GM23338 (cell line): ENCODE data around the gene RNF31. TPM values are rescaled to one million over a fixed set of nuclear protein-coding genes. Genes with fewer than 3 reads are reported as not detected.

Experiments used
- ATAC-seq: fragments of 200-7000 bp; cut with Tn5 transposase; 3 replicates; pipeline ENCODE4 v1.9.1; 2020
- DNase-seq: peaks from one replicate; pipeline ENCODE4 v3.0.0-alpha.2; 2015; ENCODE audit warnings: low spot score
- H2AFZ ChIP-seq: fragments of 200-600 bp; sonication (generic); 2 replicates; pipeline ENCODE4 v1.8.0; 2016; ENCODE audit warnings: antibody characterized with exemption, mild to moderate bottlenecking, moderate library complexity
- H3F3A ChIP-seq: fragments of 200-600 bp; sonication (generic); replicated peaks from 2 replicates; pipeline ENCODE4 v1.8.0; 2017; ENCODE audit warnings: antibody characterized with exemption, mixed run types, low read depth
- H3K27ac ChIP-seq: fragments of 200-600 bp; sonication (generic); 2 replicates; pipeline ENCODE4 v1.6.1; 2016; ENCODE audit warnings: low read depth
- H3K27me3 ChIP-seq: fragments of 200-600 bp; sonication (generic); 2 replicates; pipeline ENCODE4 v1.8.0; 2016; ENCODE audit warnings: mild to moderate bottlenecking, mixed run types, moderate library complexity; ENCODE audit not compliant: insufficient read depth
- H3K36me3 ChIP-seq: fragments of 200-600 bp; sonication (generic); 2 replicates; pipeline ENCODE4 v1.8.0; 2016; ENCODE audit warnings: mild to moderate bottlenecking; ENCODE audit not compliant: insufficient read depth
- H3K4me1 ChIP-seq: fragments of 200-600 bp; sonication (generic); 2 replicates; pipeline ENCODE4 v1.8.0; 2016; ENCODE audit warnings: mild to moderate bottlenecking, moderate library complexity; ENCODE audit not compliant: insufficient read depth
- H3K4me2 ChIP-seq: fragments of 200-600 bp; sonication (generic); 2 replicates; pipeline ENCODE4 v1.7.1; 2017; ENCODE audit warnings: mixed run types
- H3K4me3 ChIP-seq: fragments of 200-600 bp; sonication (generic); 2 replicates; pipeline ENCODE4 v1.6.1; 2016; ENCODE audit warnings: mixed run types
- H3K79me2 ChIP-seq: fragments of 200-600 bp; sonication (generic); replicated peaks from 2 replicates; pipeline ENCODE4 v1.8.0; 2017; ENCODE audit warnings: mild to moderate bottlenecking; ENCODE audit not compliant: insufficient read depth
- H3K9me2 ChIP-seq: fragments of 200-600 bp; sonication (generic); 2 replicates; pipeline ENCODE4 v1.8.0; 2017; ENCODE audit not compliant: insufficient read depth
- H4K20me1 ChIP-seq: fragments of 200-600 bp; sonication (generic); replicated peaks from 2 replicates; pipeline ENCODE4 v1.8.0; 2017; ENCODE audit warnings: mild to moderate bottlenecking; ENCODE audit not compliant: insufficient read depth
- H3K27ac Mint-ChIP-seq: 2 replicates; pipeline ENCODE4 v1.8.0; 2020; ENCODE audit warnings: inconsistent platforms, mild to moderate bottlenecking, moderate library complexity, mixed read lengths
- H3K27me3 Mint-ChIP-seq: 3 replicates; pipeline ENCODE4 v1.8.0; 2022; ENCODE audit warnings: low read depth, mild to moderate bottlenecking, moderate library complexity, mixed read lengths, inconsistent platforms; ENCODE audit not compliant: insufficient read depth, poor library complexity
- H3K36me3 Mint-ChIP-seq: 3 replicates; pipeline ENCODE4 v1.8.0; 2021; ENCODE audit warnings: low read depth, mild to moderate bottlenecking, inconsistent platforms, moderate library complexity, mixed read lengths
- H3K4me1 Mint-ChIP-seq: 3 replicates; pipeline ENCODE4 v1.8.0; 2020; ENCODE audit warnings: mild to moderate bottlenecking, inconsistent platforms, mixed read lengths
- H3K4me3 Mint-ChIP-seq: 3 replicates; pipeline ENCODE4 v1.8.0; 2021; ENCODE audit warnings: moderate library complexity, mild to moderate bottlenecking, inconsistent platforms, mixed read lengths
- H3K9me3 Mint-ChIP-seq: 3 replicates; pipeline ENCODE4 v1.8.0; 2020; ENCODE audit warnings: moderate library complexity, mild to moderate bottlenecking, inconsistent platforms, mixed read lengths
- CREB1 ChIP-seq: fragments of 250-450 bp; sonication (Bioruptor Pico); IDR thresholded peaks from 2 replicates; pipeline ENCODE4 v1.5.0; 2020; ENCODE audit warnings: low read depth, mild to moderate bottlenecking, moderate library complexity
- CTCF ChIP-seq, 2 experiments: fragments of 200-600 bp in 1 of 2; sonication (generic) in 1 of 2; conservative IDR thresholded peaks; 2 replicates each; pipeline versions ENCODE4 v1.5.1 to v1.6.1; 2016 to 2017; ENCODE audit warnings: antibody characterized with exemption in 2 of 2, low read depth in 2 of 2, mild to moderate bottlenecking in 2 of 2, moderate library complexity in 1 of 2
- ETS1 ChIP-seq: IDR thresholded peaks from 2 replicates; pipeline ENCODE4 v1.6.1; 2016; ENCODE audit warnings: antibody characterized with exemption
- JUNB ChIP-seq: IDR thresholded peaks from one replicate; pipeline ENCODE4 v1.6.1; 2016; ENCODE audit warnings: antibody characterized with exemption; ENCODE audit not compliant: unreplicated experiment
- NANOG ChIP-seq: IDR thresholded peaks from 2 replicates; pipeline ENCODE4 v1.6.1; 2016; ENCODE audit warnings: antibody characterized with exemption, borderline replicate concordance
- POLR2AphosphoS5 ChIP-seq: IDR thresholded peaks from 2 replicates; pipeline ENCODE4 v1.6.1; 2016; ENCODE audit warnings: antibody characterized with exemption, low read depth
- REST ChIP-seq: IDR thresholded peaks from one replicate; pipeline ENCODE4 v1.6.1; 2018; ENCODE audit warnings: antibody characterized with exemption; ENCODE audit not compliant: unreplicated experiment
- STAT1 ChIP-seq: IDR thresholded peaks from one replicate; pipeline ENCODE4 v1.6.1; 2016; ENCODE audit warnings: antibody characterized with exemption; ENCODE audit not compliant: unreplicated experiment
- ZNF331 ChIP-seq: fragments of 250-450 bp; sonication (Bioruptor Pico); IDR thresholded peaks from 2 replicates; pipeline ENCODE4 v1.5.0; 2020; ENCODE audit warnings: low read depth, mild to moderate bottlenecking, moderate library complexity
- polyA plus RNA-seq: library from polyadenylated mRNA; unstranded; fragments of >200 nt; fragmentation: Nextera tagmentation; extraction: Ambion mirVana; gene quantifications from 2 replicates; pipeline ENCODE4 v1.2.1, GENCODE V29; 2016
- total RNA-seq: library from RNA; depleted of rRNA; stranded (reverse); fragments of >200 nt; shearing (Covaris generic); gene quantifications from 2 replicates; pipeline ENCODE4 v1.2.3, GENCODE V29; 2014

Gene RNF31
- total and polyA plus RNA-seq, 2 experiments from 2014 or later, result 54.8 to 87.4 TPM

- DNase-seq (no peak), ATAC-seq (no peak)
- H3F3A ChIP-seq, result no peaks in the 10 kb centered on the region
- peaks cover 29% of the 10 kb centered on the region for H3K27me3 Mint-ChIP-seq
- H3K4me3 ChIP-seq, result no peak overlapping the region
- TF ChIP-seq CTCF (conservative IDR thresholded peaks at IDR 0.05; ENCODE audit: low read depth in 2 of 2) (no peak), REST (no peak), ZNF331 (no peak), POLR2AphosphoS5 (no peak), ETS1 (no peak)
- H3K4me1 ChIP-seq, result no peaks in the 10 kb centered on the region
- no peaks in the 10 kb centered on the region for H3K79me2 ChIP-seq
- peaks cover 3% of the 10 kb centered on the region; the same call in 2 of the 3 replicates for H3K9me3 Mint-ChIP-seq
- no peak overlapping the region for H3K27ac Mint-ChIP-seq
- no peaks in the 10 kb centered on the region for H3K4me1 Mint-ChIP-seq
- no peaks in the 10 kb centered on the region; the same call in 1 of the 2 replicates for H3K36me3 ChIP-seq
- no peak overlapping the region for H3K4me2 ChIP-seq
- H2AFZ ChIP-seq, result no peak overlapping the region
- no peaks in the 10 kb centered on the region for H3K9me2 ChIP-seq
- no peaks in the 10 kb centered on the region for H3K27me3 ChIP-seq
- H3K27ac ChIP-seq, result no peak overlapping the region
- no peaks in the 10 kb centered on the region; the same call in 1 of the 2 replicates for H4K20me1 ChIP-seq
- H3K4me3 Mint-ChIP-seq, result no peak overlapping the region
- H3K36me3 Mint-ChIP-seq, result peaks cover 69% of the 10 kb centered on the region
These were observed 32.9 kb downstream of the RNF31 start for GRCh38 chr14:24179961-24180796.

GRCh38 chr14:24181371-24182077 lies 34.2 kb downstream of the RNF31 start:
- Histone ChIP-seq H3K4me1 (no peaks in the 10 kb centered on the region), H3K27ac (no peak overlapping the region), H3K27me3 (no peaks in the 10 kb centered on the region), H2AFZ (no peak overlapping the region), H3K9me2 (no peaks in the 10 kb centered on the region), H3K4me3 (no peak overlapping the region), H3K4me2 (no peak overlapping the region), H3K36me3 (no peaks in the 10 kb centered on the region; the same call in 1 of the 2 replicates), H3F3A (no peaks in the 10 kb centered on the region), H3K79me2 (no peaks in the 10 kb centered on the region), H4K20me1 (no peaks in the 10 kb centered on the region; the same call in 1 of the 2 replicates)
- peaks cover 79% of the 10 kb centered on the region for H3K36me3 Mint-ChIP-seq
- no peak for ATAC-seq
- no peaks in the 10 kb centered on the region for H3K4me1 Mint-ChIP-seq
- H3K27me3 Mint-ChIP-seq, result peaks cover 34% of the 10 kb centered on the region
- H3K9me3 Mint-ChIP-seq, result peaks cover 3% of the 10 kb centered on the region; the same call in 2 of the 3 replicates
- DNase-seq, result no peak
- no peak overlapping the region for H3K27ac Mint-ChIP-seq
- no peak overlapping the region for H3K4me3 Mint-ChIP-seq
- TF ChIP-seq STAT1 (no peak), NANOG (no peak), CTCF (conservative IDR thresholded peaks at IDR 0.05; ENCODE audit: low read depth in 2 of 2) (no peak), JUNB (no peak), CREB1 (CRISPR knock-in tag) (no peak), ZNF331 (no peak)
